Omental fat pad (tissue), 4 donors: ENCODE results near the gene TSPAN10. TPM values are rescaled to one million over a fixed set of nuclear protein-coding genes. Genes with fewer than 3 reads are reported as not detected.
"Not testable (repeated sequence)": the region's sequence is repeated elsewhere in the genome, so short reads cannot be mapped to it uniquely, and the experiment has no call there.

Experiments used
- ATAC-seq: fragments of 150-250 bp; one replicate; pipeline ENCODE4 v1.9.1; 2016; ENCODE audit warnings: mild to moderate bottlenecking, moderate library complexity; ENCODE audit not compliant: low FRiP score
- DNase-seq: peaks from one replicate; pipeline ENCODE4 v3.0.0-alpha.2; 2019; ENCODE audit warnings: low spot score
- total RNA-seq, 4 donors: library from RNA; depleted of rRNA; stranded (reverse); fragments of >200 nt; gene quantifications; one replicate each; pipeline ENCODE4 v1.1.0, GENCODE V29; 2016
- TF ChIP-seq, protein P1 (sequence below), 3 donors: fragments of 450-650 bp; IDR thresholded peaks; one replicate each; pipeline ENCODE4 v1.5.1; 2016 to 2017; ENCODE audit warnings: antibody characterized with exemption in 3 of 3, mild to moderate bottlenecking in 3 of 3, moderate library complexity in 2 of 3

The TSPAN10 gene
- total RNA-seq, 4 donors from 2014 or later: 0.47 to 1.0 (median 0.48) TPM; not detected in 1

DNA sequence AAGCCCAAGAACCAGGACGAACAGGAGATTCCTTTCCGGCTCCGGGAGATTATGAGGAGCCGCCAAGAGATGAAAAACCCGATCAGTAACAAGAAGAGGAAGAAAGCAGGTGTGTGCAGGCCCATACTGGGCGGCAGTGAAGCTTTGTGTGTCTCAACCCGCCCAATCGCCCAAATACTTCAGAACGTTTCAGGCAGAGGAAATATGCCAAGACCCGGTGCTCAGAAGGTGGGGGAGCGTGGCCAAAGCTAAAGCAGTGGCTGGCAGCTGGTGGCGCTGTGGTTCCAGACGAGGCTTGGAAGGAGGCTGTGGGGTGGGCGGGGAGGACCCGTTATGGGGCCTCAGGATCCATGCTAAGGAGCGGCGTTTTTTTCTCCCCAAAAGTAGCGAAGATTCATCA, 30.8 kb downstream of the TSPAN10 start:
- TF ChIP-seq, protein P1, sequence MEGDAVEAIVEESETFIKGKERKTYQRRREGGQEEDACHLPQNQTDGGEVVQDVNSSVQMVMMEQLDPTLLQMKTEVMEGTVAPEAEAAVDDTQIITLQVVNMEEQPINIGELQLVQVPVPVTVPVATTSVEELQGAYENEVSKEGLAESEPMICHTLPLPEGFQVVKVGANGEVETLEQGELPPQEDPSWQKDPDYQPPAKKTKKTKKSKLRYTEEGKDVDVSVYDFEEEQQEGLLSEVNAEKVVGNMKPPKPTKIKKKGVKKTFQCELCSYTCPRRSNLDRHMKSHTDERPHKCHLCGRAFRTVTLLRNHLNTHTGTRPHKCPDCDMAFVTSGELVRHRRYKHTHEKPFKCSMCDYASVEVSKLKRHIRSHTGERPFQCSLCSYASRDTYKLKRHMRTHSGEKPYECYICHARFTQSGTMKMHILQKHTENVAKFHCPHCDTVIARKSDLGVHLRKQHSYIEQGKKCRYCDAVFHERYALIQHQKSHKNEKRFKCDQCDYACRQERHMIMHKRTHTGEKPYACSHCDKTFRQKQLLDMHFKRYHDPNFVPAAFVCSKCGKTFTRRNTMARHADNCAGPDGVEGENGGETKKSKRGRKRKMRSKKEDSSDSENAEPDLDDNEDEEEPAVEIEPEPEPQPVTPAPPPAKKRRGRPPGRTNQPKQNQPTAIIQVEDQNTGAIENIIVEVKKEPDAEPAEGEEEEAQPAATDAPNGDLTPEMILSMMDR (IDR thresholded peaks at IDR 0.05): no peak
- DNase-seq (no peak), ATAC-seq (no peak)

DNA sequence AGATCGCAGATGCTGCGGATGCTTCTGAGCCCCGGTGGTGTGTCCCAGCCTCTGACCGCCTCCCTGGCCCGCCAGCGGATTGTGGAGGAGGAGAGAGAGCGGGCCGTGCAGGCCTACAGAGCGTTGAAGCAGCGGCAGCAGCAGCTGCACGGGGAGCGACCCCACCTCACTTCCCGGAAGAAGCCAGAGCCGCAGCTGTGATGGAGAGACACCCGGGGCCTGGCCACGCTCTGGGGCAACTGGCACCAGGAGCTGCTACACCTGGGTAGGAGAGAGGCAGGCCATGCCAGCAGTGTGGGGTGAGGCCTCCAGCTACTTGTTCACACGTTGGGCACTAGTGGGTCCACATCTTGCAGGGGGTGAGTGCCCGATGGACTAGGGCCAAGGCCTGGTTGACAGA, 35.5 kb downstream of the TSPAN10 start:
- DNase-seq (no peak), ATAC-seq (no peak)
- TF ChIP-seq, protein P1 (IDR thresholded peaks at IDR 0.05): no peak

DNA sequence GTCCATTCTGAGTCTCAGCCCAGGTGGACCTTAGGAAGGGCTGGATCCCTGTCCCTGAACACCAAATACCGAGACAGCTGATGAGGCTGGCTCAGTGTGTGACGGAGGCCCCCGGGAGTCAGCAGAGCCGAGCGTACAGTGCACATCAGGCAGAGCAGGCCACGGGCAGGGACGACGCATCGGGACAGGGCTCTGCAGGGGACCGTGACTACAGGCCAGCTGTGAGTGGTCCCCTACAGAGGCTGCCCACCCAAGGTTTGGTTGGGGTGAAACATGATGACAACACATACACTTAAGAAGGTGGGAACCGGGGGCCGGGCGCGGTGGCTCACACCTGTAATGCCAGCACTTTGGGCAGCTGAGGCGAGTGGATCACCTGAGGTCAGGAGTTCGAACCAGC, 36.0 kb downstream of the TSPAN10 start:
- no peak for ATAC-seq
- no peak for DNase-seq
- TF ChIP-seq, protein P1 (IDR thresholded peaks at IDR 0.05): no peak

DNA sequence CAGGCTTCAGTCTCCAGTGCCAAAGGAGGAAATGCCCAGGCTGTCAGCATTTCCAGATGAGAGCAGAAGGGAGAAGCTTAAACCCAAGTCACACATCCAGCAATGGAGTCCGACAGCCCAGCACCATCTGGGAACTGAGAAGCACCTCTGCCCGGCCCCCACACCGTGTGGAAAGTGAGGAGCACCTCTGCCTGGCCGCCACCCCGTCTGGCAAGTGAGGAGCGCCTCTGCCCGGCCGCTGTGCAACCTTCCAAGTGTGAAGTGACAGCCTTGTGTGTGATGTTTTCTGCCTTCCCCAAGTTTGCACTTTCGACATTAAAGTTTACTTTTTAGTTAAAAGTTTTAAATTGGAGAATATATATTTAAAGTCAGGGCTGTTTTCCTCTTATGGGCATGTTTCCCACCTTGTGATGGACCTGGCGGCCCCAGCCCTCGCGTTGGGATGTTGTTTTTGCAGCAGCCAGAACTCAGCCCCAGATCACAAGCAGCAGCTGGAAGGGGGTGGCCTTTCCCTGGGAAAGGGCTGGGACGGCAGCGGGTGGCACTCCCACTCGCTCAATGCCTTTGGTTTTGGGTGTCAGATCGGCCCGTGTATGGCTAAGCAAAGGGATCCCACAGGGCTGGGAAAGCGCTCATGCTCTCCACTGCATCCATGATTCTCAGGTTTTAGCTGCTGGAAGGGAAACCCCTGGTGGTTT, 36.7 kb downstream of the TSPAN10 start:
- TF ChIP-seq, protein P1 (IDR thresholded peaks at IDR 0.05): no peak
- DNase-seq: no peak
- ATAC-seq: no peak

DNA sequence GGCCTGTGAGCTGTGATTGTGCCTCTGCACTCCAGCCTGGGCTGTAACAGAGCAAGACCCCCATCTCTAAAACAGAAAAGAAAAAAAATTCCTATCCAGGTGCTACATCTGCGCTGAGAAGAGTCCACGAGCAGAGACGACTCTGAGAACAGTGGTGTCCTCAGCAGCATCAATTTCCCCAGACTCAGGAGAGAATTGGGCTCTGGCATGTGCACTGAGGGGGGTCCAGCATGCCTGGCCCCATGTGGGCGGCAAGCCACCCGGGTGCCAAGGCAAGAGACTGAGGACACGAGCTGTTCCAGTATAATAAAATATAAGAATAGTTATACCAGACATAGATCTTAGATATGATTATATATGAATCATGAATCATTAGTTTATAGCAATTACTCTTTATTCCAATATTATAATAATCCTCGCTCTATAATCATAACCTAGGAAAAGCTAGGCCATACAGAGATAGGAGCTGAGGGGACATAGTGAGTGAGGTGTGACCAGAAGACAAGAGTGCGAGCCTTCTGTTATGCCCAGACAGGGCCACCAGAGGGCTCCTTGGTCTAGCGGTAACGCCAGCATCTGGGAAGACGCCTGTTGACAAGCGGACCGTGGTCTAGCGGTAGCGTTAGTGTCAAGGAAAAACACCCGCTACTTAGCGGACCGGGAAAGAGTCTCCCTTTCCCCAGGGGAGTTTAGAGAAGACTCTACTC, 38.7 kb downstream of the TSPAN10 start:
- not testable (repeated sequence) for ATAC-seq, DNase-seq

DNA sequence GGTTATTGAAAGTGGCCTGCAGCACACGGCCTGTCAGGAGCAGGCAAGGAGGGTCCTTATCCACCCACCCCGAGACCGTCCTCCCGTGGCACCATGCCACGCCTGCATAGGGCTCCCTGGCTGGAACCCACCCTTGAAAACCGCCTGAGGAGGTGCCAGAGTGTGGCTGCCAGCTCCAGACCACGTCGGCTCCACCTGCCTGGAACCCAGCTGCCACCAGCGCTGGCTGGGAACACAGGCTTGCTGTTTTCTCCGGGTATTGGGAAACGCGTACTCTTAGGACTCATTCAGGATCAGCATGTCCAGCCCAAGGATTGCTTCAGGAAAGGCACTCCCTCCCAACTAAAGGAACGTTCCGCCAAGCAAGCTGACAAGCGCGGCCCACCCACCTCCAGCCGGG, 39.9 kb downstream of the TSPAN10 start:
- ATAC-seq (no peak), DNase-seq (no peak)
- TF ChIP-seq, protein P1 (IDR thresholded peaks at IDR 0.05): no peak

DNA sequence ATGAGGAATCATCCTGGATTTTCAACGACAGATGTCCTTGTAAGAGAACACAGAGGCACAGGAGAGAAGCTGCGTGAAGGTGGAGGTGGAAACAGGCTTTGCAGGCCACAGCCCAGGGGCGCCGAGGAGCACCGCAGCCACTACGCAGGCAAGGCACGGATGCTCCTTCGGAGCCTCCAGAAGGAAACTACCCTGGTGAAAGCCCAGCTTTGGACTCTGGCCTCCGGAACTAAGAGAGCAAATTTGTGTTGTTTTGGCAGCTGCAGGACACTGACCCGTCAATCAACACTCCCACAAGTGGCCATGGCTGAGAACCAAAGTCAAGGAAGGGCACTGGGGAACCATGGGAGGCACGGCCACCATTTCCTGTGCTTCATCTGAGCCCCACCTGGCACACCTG, 43.2 kb downstream of the TSPAN10 start:
- DNase-seq: no peak
- TF ChIP-seq, protein P1 (IDR thresholded peaks at IDR 0.05): no peak
- ATAC-seq: no peak
